ENCODE results near the gene OR5B21.

DNA sequence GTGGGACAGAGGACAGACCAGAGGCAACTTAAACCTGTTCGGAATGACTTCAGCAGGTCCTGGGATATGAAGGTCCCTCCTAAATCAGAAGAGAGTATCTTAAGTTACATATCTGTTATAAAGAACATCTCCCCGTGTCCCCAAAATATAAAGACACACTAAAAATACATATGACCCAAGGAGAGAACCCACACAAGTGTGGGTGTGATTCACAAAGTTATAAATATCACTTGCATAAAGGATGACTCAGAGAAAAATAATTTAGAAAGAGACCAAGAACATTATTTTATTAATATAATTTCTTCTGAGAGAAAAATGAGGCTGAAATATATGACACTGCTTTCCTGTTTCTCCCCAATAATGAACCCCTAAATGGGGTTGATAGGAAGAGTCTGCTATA, 14.2 kb downstream of the OR5B21 start:
- no peak for TF ChIP-seq POLR2AphosphoS5 (IDR thresholded peaks at IDR 0.05; ENCODE audit: borderline replicate concordance, low read depth, low read length)
- TF ChIP-seq EZH2 (IDR thresholded peaks at IDR 0.05) = no peak

All from SK-N-MC (cell line).